MG63 (cell line): ENCODE results near the gene ALPK3. TPM values are rescaled to one million over a fixed set of nuclear protein-coding genes. Genes with fewer than 3 reads are reported as not detected.

Experiments used
- DNase-seq: peaks from one replicate; pipeline ENCODE4 v3.0.0-alpha.2; 2020
- H3K27me3 ChIP-seq: fragments of 250-450 bp; sonication (Bioruptor Pico); 2 replicates; pipeline ENCODE4 v1.5.1; 2020; ENCODE audit warnings: mild to moderate bottlenecking, moderate library complexity
- H3K36me3 ChIP-seq: fragments of 250-450 bp; sonication (Bioruptor Pico); 2 replicates; pipeline ENCODE4 v1.5.1; 2020; ENCODE audit warnings: mild to moderate bottlenecking, moderate library complexity
- H3K4me3 ChIP-seq: fragments of 250-450 bp; sonication (Bioruptor Pico); 2 replicates; pipeline ENCODE4 v1.5.1; 2020; ENCODE audit warnings: mild to moderate bottlenecking, moderate library complexity
- H3K9me3 ChIP-seq: fragments of 250-450 bp; sonication (Bioruptor Pico); 2 replicates; pipeline ENCODE4 v1.5.1; 2020; ENCODE audit warnings: mild to moderate bottlenecking, moderate library complexity
- total RNA-seq: library from RNA; depleted of rRNA; stranded (reverse); fragments of >200 nt; shearing (Covaris generic); gene quantifications from 2 replicates; pipeline ENCODE4 v1.2.3, GENCODE V29; 2014; ENCODE audit warnings: low replicate concordance

Gene ALPK3
- total RNA-seq, 1 experiment from 2014 or later = 1.1 TPM

- DNase-seq = no peak
- H3K9me3 ChIP-seq = no peaks in the 10 kb centered on the region
Observed at GRCh38 chr15:84791763-84792162, 25.4 kb upstream of the ALPK3 start.

GRCh38 chr15:84793431-84794161 is 23.6 kb upstream of the ALPK3 start:
- Histone ChIP-seq H3K36me3 (peaks cover 77% of the 10 kb centered on the region), H3K9me3 (no peaks in the 10 kb centered on the region)
- no peak for DNase-seq

More at GRCh38 chr15:84791763-84792162, 25.4 kb upstream of the ALPK3 start:
- Histone ChIP-seq H3K36me3 (peaks cover 72% of the 10 kb centered on the region), H3K27me3 (no peaks in the 10 kb centered on the region), H3K4me3 (no peak overlapping the region)

GRCh38 chr15:84794162-84794547 is 23.0 kb upstream of the ALPK3 start:
- DNase-seq = no peak
- H3K27me3 ChIP-seq = no peaks in the 10 kb centered on the region
- H3K4me3 ChIP-seq = no peak overlapping the region
- no peaks in the 10 kb centered on the region for H3K9me3 ChIP-seq
- H3K36me3 ChIP-seq = peaks cover 80% of the 10 kb centered on the region

More at GRCh38 chr15:84793431-84794161, 23.6 kb upstream of the ALPK3 start:
- Histone ChIP-seq H3K4me3 (no peak overlapping the region), H3K27me3 (no peaks in the 10 kb centered on the region)

GRCh38 chr15:84795186-84795585 is 22.0 kb upstream of the ALPK3 start:
- H3K4me3 ChIP-seq = no peak overlapping the region
- no peaks in the 10 kb centered on the region for H3K9me3 ChIP-seq
- peaks cover 84% of the 10 kb centered on the region for H3K36me3 ChIP-seq
- no peaks in the 10 kb centered on the region for H3K27me3 ChIP-seq
- DNase-seq = no peak

GRCh38 chr15:84797212-84797611 is 19.9 kb upstream of the ALPK3 start:
- Histone ChIP-seq H3K9me3 (no peaks in the 10 kb centered on the region), H3K4me3 (no peak overlapping the region), H3K27me3 (no peaks in the 10 kb centered on the region), H3K36me3 (peaks cover 80% of the 10 kb centered on the region)
- no peak for DNase-seq

GRCh38 chr15:84797801-84798200 is 19.4 kb upstream of the ALPK3 start:
- Histone ChIP-seq H3K9me3 (no peaks in the 10 kb centered on the region), H3K36me3 (peaks cover 79% of the 10 kb centered on the region), H3K27me3 (no peaks in the 10 kb centered on the region), H3K4me3 (no peak overlapping the region)
- no peak for DNase-seq

- peaks cover 75% of the 10 kb centered on the region for H3K36me3 ChIP-seq
- H3K27me3 ChIP-seq = no peaks in the 10 kb centered on the region
- no peak for DNase-seq
- no peaks in the 10 kb centered on the region for H3K9me3 ChIP-seq
- H3K4me3 ChIP-seq = no peak overlapping the region
Observed at GRCh38 chr15:84798436-84798946, 18.7 kb upstream of the ALPK3 start.

GRCh38 chr15:84799511-84800187 is 17.5 kb upstream of the ALPK3 start:
- H3K36me3 ChIP-seq = peaks cover 75% of the 10 kb centered on the region
- H3K9me3 ChIP-seq = no peaks in the 10 kb centered on the region
- no peak for DNase-seq
- no peak overlapping the region for H3K4me3 ChIP-seq
- no peaks in the 10 kb centered on the region for H3K27me3 ChIP-seq

- Histone ChIP-seq H3K36me3 (peaks cover 79% of the 10 kb centered on the region), H3K4me3 (no peak overlapping the region), H3K27me3 (no peaks in the 10 kb centered on the region), H3K9me3 (no peaks in the 10 kb centered on the region)
- no peak for DNase-seq
Observed at GRCh38 chr15:84800365-84800806, 16.8 kb upstream of the ALPK3 start.

- no peak for DNase-seq
- H3K9me3 ChIP-seq = no peaks in the 10 kb centered on the region
- peaks cover 77% of the 10 kb centered on the region for H3K36me3 ChIP-seq
Observed at GRCh38 chr15:84804005-84804900, 12.9 kb upstream of the ALPK3 start.

GRCh38 chr15:84805221-84805620 is 11.9 kb upstream of the ALPK3 start:
- Histone ChIP-seq H3K9me3 (no peaks in the 10 kb centered on the region), H3K27me3 (no peaks in the 10 kb centered on the region), H3K4me3 (no peak overlapping the region), H3K36me3 (peaks cover 67% of the 10 kb centered on the region)
- no peak for DNase-seq

More at GRCh38 chr15:84804005-84804900, 12.9 kb upstream of the ALPK3 start:
- Histone ChIP-seq H3K4me3 (no peak overlapping the region), H3K27me3 (no peaks in the 10 kb centered on the region)

- Histone ChIP-seq H3K9me3 (no peaks in the 10 kb centered on the region), H3K27me3 (no peaks in the 10 kb centered on the region), H3K36me3 (peaks cover 52% of the 10 kb centered on the region), H3K4me3 (no peak overlapping the region)
- DNase-seq = no peak
Observed at GRCh38 chr15:84807228-84807627, 9.9 kb upstream of the ALPK3 start.

GRCh38 chr15:84810073-84810840 is 6.9 kb upstream of the ALPK3 start:
- H3K27me3 ChIP-seq = no peaks in the 10 kb centered on the region
- no peak for DNase-seq
- peaks cover 26% of the 10 kb centered on the region for H3K36me3 ChIP-seq
- H3K4me3 ChIP-seq = no peak overlapping the region
- no peaks in the 10 kb centered on the region for H3K9me3 ChIP-seq

GRCh38 chr15:84811151-84811550 is 6.0 kb upstream of the ALPK3 start:
- Histone ChIP-seq H3K9me3 (no peaks in the 10 kb centered on the region), H3K27me3 (no peaks in the 10 kb centered on the region), H3K4me3 (no peak overlapping the region), H3K36me3 (peaks cover 22% of the 10 kb centered on the region)
- DNase-seq = no peak

GRCh38 chr15:84811828-84812227 is 5.3 kb upstream of the ALPK3 start:
- DNase-seq = no peak
- H3K9me3 ChIP-seq = no peaks in the 10 kb centered on the region
- no peak overlapping the region for H3K4me3 ChIP-seq
- peaks cover 18% of the 10 kb centered on the region for H3K36me3 ChIP-seq
- no peaks in the 10 kb centered on the region for H3K27me3 ChIP-seq

GRCh38 chr15:84812842-84813241 is 4.3 kb upstream of the ALPK3 start:
- Histone ChIP-seq H3K27me3 (no peaks in the 10 kb centered on the region), H3K36me3 (peaks cover 9% of the 10 kb centered on the region), H3K4me3 (no peak overlapping the region), H3K9me3 (no peaks in the 10 kb centered on the region)
- DNase-seq = no peak
